ENCODE results near the gene MLPH. TPM values are rescaled to one million over a fixed set of nuclear protein-coding genes. Genes with fewer than 3 reads are reported as not detected.

The MLPH gene
- total and polyA plus RNA-seq, 2 of the 4 experiments (the other 2 are of a cell fraction): 13.8 to 21.6 TPM

- dilution Hi-C loops (cut with HindIII; ENCODE audit: low sequenced_read_pairs, unreplicated experiment) (no loop called here), in situ Hi-C loops (cut with MboI; ENCODE audit: low sequenced_read_pairs) (no loop called here), intact Hi-C loops (cut with micrococcal nuclease) (no loop called here)
- Histone ChIP-seq H2AFZ (replicated peaks; ENCODE audit: low read length, poor library complexity) (no peak overlapping the region), H2BK15ac (ENCODE audit: low read depth, low read length) (peak overlapping the region; percentile 96; the same call in 2 of the 3 replicates), H3K9me3 (ENCODE audit: control insufficient read depth, insufficient read depth, low read length) (no peaks in the 10 kb centered on the region), H4K8ac (ENCODE audit: low read depth in 2 of 2, low read length in 2 of 2) (peak overlapping the region; percentile 62 to 73; a peak in 3 of 4 replicates), H3K36me3 (ENCODE audit: control insufficient read depth, insufficient read depth, low read length) (no peaks in the 10 kb centered on the region), H4K20me1 (ENCODE audit: insufficient read depth, low read length) (no peaks in the 10 kb centered on the region), H2AK9ac (replicated peaks; ENCODE audit: low read depth, low read length, poor library complexity) (no peak overlapping the region), H2BK20ac (ENCODE audit: low read depth, low read length) (peak overlapping the region; percentile 94), H2BK120ac (ENCODE audit: low read depth, low read length) (peak overlapping the region; percentile 98), H3K9me1 (ENCODE audit: insufficient read depth, low read length) (peaks cover 31% of the 10 kb centered on the region), H3K14ac (replicated peaks; ENCODE audit: low read depth, low read length) (peak overlapping the region; percentile 11), H2AK5ac (ENCODE audit: low read depth, low read length) (peak overlapping the region; percentile 99), H3K18ac (ENCODE audit: low read depth, low read length) (peak overlapping the region; percentile 34; the same call in 1 of the 2 replicates), H3K4me2 (ENCODE audit: low read depth, low read length) (no peak overlapping the region), H4K91ac (ENCODE audit: insufficient read depth, low read depth, low read length) (peak overlapping the region; percentile 79), H3K56ac (ENCODE audit: extremely low read depth, insufficient read depth, low read length) (peak overlapping the region; percentile 17; the same call in 1 of the 2 replicates), H3K23ac (ENCODE audit: low read depth, low read length) (peak overlapping the region; percentile 30; the same call in 1 of the 2 replicates), H3K4me3 (ENCODE audit: insufficient read depth, low read depth, low read length) (no peak overlapping the region), H3K4me1 (ENCODE audit: control insufficient read depth, insufficient read depth, low read length) (peaks cover 15% of the 10 kb centered on the region), H3K27ac (ENCODE audit: insufficient read depth, low read length) (peak overlapping the region; percentile 14; the same call in 1 of the 2 replicates), H2BK5ac (ENCODE audit: low read depth, low read length, poor library complexity, severe bottlenecking) (peak overlapping the region; percentile 31), H4K5ac (ENCODE audit: low read depth, low read length) (peak overlapping the region; percentile 9; the same call in 1 of the 2 replicates), H3K79me1 (ENCODE audit: low read depth in 1 of 2, low read length in 2 of 2) (peaks cover 7 to 32% of the 10 kb centered on the region in 2 experiments; a peak in 3 of 4 replicates), H3K4ac (ENCODE audit: low read depth, low read length) (peak overlapping the region; percentile 86), H3K9ac (ENCODE audit: low read depth, low read length) (no peak overlapping the region), H3K27me3 (ENCODE audit: control insufficient read depth, insufficient read depth, low read length) (no peaks in the 10 kb centered on the region)
- peak; percentile 82 for DNase-seq
- CTCF ChIA-PET: no interaction called here
- TF ChIP-seq BHLHE40 (IDR thresholded peaks at IDR 0.05; ENCODE audit: low read depth, low read length) (no peak), MAFK (IDR thresholded peaks at IDR 0.05; ENCODE audit: low read depth, low read length) (peak; percentile 19; the same call in 1 of the 2 replicates), NFE2L2 (IDR thresholded peaks at IDR 0.05; ENCODE audit: low read depth, low read length) (peak; percentile 90), CEBPB (IDR thresholded peaks at IDR 0.05; ENCODE audit: low read depth, low read length) (peak; percentile 23; the same call in 1 of the 2 replicates)
- BruUV-seq (replicated peaks): no TSS peak
- no peak for ATAC-seq (ENCODE audit: low read depth)
- POLR2A ChIA-PET (ENCODE audit: unreplicated experiment): interaction anchor here (1.6 kb wide), 1 partner anchor 46 kb away, joined by 5 read pairs; the partner anchor contains the start of gene COL6A3
- no CpG with 5 or more reads among the region's 3 CpGs for WGBS, 2 experiments (ENCODE audit: extremely low coverage in 2 of 2, insufficient read length in 1 of 2)
Measured at GRCh38 chr2:237459741-237460174, 27.3 kb upstream of the MLPH start.

All from IMR-90 (cell line).